Stimulated activated CD8-positive, alpha-beta memory T cell treated with anti-CD3 and anti-CD28 coated beads, Interleukin-4, amount 100 ng/mL, for 4 hours (primary cell): Measurements from ENCODE around the gene PCDH9.

Experiments
- DNase-seq, 2 donors: peaks; one replicate each; pipeline ENCODE4 v3.0.0-alpha.2; 2020; ENCODE audit warnings: low read depth in 2 of 2, low spot score in 1 of 2

PCDH9 gene

GRCh38 chr13:67045357-67045756, 184.8 kb downstream of the PCDH9 start:
- DNase-seq = no peak

DNA sequence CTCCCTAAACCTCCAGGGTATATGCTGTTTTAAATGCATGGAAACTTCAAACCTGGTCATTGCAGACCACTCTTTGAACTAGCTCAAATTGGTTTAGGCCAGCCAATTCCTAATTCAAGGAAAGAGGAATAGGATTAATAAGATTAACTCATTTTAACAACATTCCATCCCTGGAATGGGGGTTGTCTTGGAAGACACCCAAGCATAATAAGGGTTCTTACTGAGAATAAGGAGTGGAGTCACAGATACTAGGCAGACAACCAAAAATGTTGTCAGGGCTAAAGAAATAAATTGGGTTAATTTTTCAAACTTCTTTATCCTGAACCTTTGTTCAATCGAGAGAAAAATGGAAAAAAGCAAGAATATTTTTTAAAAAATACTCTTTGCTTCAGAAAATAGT, 186.2 kb downstream of the PCDH9 start:
- DNase-seq = no peak

DNA sequence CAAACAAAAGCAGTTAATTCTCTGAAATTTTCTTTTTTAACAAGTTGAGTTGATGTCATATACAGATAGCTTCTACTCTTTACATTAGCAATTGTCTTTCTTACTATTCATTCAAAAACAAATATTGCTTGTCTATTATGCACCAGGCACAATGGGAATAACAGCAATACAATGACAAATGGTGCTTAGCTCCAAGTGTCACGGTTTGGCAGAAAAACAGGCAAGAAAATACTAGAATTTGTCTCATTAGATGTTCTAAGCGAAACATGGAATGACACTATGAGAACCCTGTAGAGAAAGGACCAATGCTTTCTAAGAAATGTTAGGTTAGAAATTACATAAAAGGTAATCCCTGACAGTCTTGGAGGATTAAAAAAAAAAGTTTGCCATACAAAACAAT, 187.6 kb downstream of the PCDH9 start:
- DNase-seq = no peak

- DNase-seq = no peak
These were observed 193.3 kb downstream of the PCDH9 start for GRCh38 chr13:67036699-67037457.

GRCh38 chr13:67033170-67033569, 197.0 kb downstream of the PCDH9 start:
- no peak for DNase-seq

GRCh38 chr13:67023130-67023876, 206.8 kb downstream of the PCDH9 start:
- DNase-seq = no peak

DNA sequence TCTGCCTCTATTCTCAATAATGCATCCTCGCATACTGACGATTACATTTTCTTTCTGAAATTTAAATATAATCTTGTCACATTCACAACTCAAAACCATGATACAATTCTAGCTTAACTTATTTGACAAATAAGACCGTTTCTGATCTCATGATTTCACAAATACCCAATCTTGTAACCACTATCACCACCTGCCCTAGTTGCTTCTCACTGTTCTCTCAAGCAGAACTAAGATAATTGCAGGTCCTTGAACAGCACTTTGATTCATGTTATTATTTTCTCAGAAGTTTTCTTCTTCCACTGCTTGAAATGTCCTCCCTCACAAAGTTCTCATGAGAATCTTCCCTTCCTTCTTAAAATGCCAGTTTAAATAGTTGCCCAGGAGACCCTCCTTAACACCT, 211.4 kb downstream of the PCDH9 start:
- no peak for DNase-seq

DNA sequence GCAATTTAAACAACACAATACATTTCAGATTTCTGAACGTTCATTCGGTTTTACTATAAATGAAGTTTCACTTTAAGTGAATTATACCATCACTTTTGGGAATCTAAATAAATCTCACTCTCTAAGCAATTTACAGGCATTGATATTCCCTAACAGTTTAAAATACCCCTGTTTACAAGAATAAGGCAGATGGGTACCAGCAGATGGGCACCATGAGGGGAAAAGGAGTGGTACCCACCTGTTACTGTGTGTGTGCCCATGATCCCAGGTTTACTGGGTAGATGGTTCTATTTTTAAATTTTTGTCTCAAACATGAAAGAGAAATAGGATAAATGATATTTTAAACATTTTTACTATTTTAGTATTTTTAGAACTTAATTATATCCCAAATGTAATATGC, 212.9 kb downstream of the PCDH9 start:
- no peak for DNase-seq

DNA sequence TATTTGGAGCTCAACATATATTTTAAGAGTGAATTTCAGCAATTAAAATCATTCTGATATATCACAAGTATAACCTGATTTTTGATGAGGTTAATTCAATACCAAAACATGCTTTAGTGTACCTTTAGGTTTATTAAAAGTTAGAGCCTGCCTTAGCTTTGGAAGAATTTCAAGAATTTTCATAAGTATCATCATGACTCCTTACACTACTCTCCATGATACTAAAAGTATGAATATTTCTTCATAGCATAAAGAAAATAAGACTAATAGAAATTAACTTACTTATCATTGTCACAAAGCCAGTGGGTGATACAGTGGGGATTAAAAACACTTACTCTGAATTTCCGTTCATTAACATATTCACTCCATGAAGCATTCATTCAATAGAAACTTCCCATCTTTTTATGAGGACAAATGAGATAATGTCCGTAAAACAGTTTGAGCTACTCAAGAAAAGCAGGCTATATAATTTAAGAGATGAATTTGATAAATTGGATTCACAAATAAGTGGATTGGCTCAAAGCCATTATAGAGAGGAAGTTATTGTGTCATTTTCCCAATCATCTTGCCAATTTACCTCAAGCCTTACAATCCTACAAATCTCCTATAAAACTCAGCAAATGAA, 214.0 kb downstream of the PCDH9 start:
- DNase-seq = no peak

GRCh38 chr13:67014399-67014798, 215.7 kb downstream of the PCDH9 start:
- no peak for DNase-seq

GRCh38 chr13:67013709-67014108, 216.4 kb downstream of the PCDH9 start:
- DNase-seq = no peak

DNA sequence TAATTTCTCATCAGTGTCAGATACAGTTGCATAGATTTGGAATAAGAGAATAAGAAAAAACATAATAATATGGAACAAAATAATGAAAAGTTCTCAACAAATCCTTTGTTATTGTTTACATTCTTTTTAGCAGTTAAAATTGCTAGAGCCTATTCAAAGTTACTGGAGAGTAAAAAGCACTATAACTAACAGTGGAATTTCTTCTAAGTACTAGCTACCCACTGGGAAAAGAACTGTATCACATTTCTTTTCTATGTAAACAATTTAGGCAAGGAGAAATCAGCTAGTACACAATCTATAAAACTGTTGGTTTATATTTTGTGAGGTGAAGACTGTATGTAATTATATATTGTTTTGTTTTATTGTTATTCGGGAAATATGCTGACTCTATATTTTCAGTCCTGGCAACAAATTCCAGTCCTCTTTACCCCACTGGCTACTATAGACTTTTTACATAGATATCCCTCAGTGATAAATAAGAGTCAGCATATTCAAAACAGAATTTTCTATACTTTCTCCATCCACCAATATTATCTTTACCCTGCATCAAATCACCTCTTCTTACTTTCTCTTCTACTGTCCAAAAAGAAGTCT, 222.0 kb downstream of the PCDH9 start:
- DNase-seq = no peak

GRCh38 chr13:67004511-67004910, 225.6 kb downstream of the PCDH9 start:
- DNase-seq = no peak

GRCh38 chr13:67003743-67004142, 226.4 kb downstream of the PCDH9 start:
- DNase-seq = no peak

- DNase-seq = no peak
These were observed 228.8 kb downstream of the PCDH9 start for GRCh38 chr13:67001363-67001762.

DNA sequence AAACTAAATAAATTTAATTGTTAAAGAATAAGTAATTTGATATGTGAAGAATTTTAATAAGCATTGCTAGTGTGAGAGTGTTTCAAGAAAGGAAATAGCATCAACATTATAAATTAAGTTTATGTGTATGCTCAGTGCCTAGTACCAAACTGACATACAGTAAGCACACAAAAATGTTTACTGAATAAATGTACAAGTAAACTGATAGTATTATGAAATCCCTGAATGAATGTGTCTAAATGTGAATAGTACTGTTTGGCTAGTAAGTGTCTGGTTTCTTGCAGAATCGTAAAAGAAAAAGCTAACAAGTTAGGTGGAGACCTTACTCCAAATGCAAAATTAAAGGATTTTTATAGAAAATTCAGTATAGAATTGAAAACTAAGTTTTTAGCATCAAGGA, 233.6 kb downstream of the PCDH9 start:
- no peak for DNase-seq

DNA sequence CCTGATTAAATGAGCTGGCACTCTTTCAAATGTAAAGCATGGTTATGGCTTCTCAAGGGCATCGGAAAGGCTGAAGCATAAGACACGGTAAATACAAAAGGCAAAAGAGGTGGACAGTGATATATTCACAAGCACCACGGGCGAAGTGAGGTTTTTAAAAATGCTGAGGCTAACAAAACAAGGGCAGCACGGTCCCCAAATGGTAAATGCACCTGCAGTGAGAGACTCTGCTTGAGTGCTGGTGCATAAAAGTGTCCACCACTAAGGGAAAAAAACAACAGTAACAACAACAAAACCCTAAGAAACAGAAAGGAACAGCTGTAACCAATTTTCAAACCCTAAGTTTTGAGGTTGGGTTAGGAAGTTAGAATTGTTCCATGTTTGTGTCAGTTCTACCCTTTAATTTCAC, 234.9 kb downstream of the PCDH9 start:
- DNase-seq = no peak

DNA sequence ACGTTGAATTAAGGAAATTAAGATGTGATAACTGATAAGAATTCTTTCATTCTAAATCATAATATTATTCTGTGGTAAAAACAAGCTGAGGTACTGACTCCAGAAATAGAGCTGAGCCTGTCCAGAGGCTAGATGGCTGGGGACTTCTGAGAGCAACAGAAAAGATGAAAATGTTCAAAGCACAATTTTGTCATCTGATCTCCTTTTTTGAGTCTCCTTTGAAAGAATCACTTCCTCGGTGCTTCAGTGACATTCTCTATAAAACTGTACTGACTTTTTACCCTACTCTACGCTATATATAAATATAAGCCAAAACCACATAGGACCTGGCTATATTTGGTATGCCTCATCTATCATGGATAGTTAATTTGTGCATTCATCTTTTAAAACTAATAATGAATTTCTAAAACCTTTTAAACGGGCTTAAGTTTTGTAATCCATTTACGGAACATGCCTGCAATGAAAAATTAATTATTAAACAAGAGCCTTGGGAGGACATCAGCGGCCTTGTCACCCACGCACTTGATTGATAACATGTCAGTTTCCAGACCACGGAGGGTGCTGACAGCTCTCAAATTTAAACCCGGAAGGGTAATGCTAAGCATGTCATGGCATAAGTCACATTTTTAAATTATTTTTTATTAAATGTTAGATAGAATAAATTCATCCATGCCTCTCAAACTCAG, 235.5 kb downstream of the PCDH9 start:
- no peak for DNase-seq

DNA sequence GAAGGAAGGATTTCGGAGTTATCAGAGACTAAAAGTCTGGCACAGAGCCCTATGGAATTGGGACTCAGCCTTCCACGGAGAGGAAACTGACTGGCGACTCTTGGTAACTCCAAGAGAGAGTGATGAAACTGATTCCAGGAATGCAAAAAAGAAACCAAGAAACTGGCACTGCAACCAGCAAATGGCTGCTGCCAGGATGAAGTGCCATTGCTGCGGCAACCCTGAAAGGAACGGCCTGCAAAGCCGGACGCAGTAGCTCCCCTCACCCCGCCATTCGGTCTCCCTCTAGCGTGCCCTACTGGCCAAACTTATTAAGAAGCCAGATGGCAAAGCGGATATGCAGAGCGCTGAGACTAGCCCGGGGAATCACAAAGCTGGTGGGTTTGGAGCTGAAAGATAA, 236.0 kb downstream of the PCDH9 start:
- DNase-seq = no peak

DNA sequence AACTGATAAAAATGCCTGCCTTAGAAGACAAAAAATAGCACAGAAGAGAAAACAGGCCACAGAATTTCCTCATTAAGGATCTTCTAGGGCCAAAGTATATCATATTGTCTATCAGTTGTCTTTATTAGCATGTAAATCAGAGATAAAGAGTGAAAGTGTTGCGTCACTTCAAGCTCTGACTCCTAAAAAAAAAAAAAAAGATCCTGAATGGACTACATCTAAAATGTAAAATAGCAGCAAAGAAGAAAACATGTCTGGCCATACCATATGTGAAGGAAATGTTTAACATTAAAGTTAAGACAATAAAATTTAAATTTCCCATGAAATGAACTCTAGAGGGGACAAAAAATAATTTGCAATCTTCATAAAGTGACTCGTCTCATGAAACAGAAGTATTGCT, 237.4 kb downstream of the PCDH9 start:
- no peak for DNase-seq

GRCh38 chr13:66992183-66992582, 238.0 kb downstream of the PCDH9 start:
- DNase-seq = no peak
